ENCODE results near the gene FXYD4.

The FXYD4 gene

GRCh38 chr10:43352951-43353350 lies 18.5 kb upstream of the FXYD4 start:
- H3K36me3 ChIP-seq (ENCODE audit: control insufficient read depth in 1 of 2, insufficient read depth in 2 of 2, low read length in 2 of 2): no peaks in the 10 kb centered on the region
- no peak overlapping the region for H3K9ac ChIP-seq (ENCODE audit: low read length)
- H3K14ac ChIP-seq (ENCODE audit: low read length): no peak overlapping the region
- no peak overlapping the region for H2BK12ac ChIP-seq (ENCODE audit: low read length)
- H3K4ac ChIP-seq (ENCODE audit: low read depth, low read length): no peak overlapping the region
- H3K27me3 ChIP-seq (ENCODE audit: insufficient read depth, low read length): no peaks in the 10 kb centered on the region
- H3K9me3 ChIP-seq (ENCODE audit: insufficient read depth, low read depth, low read length): no peaks in the 10 kb centered on the region
- H2BK120ac ChIP-seq (ENCODE audit: insufficient read depth, low read length, poor library complexity): no peak overlapping the region
- no peak overlapping the region for H2AK5ac ChIP-seq (ENCODE audit: low read length)
- no CpG with 5 or more reads among the region's 7 CpGs for WGBS (ENCODE audit: extremely low coverage, insufficient coverage, insufficient read length)
- H2AFZ ChIP-seq (ENCODE audit: insufficient read depth, low read length, poor library complexity): no peak overlapping the region
- no peak overlapping the region for H4K91ac ChIP-seq (ENCODE audit: low read depth, low read length)
- no peaks in the 10 kb centered on the region for H3K79me2 ChIP-seq (ENCODE audit: control insufficient read depth, insufficient read depth, low read length, poor library complexity)
- H3K79me1 ChIP-seq (ENCODE audit: low read length): no peaks in the 10 kb centered on the region
- H4K8ac ChIP-seq (ENCODE audit: low read depth, low read length): no peak overlapping the region
- H3K4me2 ChIP-seq (ENCODE audit: low read length): no peak overlapping the region
- peaks cover 11 to 12% of the 10 kb centered on the region in 2 experiments for H3K4me1 ChIP-seq (ENCODE audit: control insufficient read depth in 1 of 2, insufficient read depth in 2 of 2, low read length in 2 of 2)
- no peak overlapping the region for H3K18ac ChIP-seq (ENCODE audit: low read length)
- no peak overlapping the region for H2BK5ac ChIP-seq (ENCODE audit: low read depth, low read length, poor library complexity)
- H3K27ac ChIP-seq (ENCODE audit: low read depth, low read length): no peak overlapping the region
- no peak overlapping the region for H3K23ac ChIP-seq (ENCODE audit: low read length)
- DNase-seq: no peak
- no peak overlapping the region for H4K12ac ChIP-seq (ENCODE audit: low read depth, low read length)
- H3K4me3 ChIP-seq (ENCODE audit: low read depth, low read length): no peak overlapping the region

DNA sequence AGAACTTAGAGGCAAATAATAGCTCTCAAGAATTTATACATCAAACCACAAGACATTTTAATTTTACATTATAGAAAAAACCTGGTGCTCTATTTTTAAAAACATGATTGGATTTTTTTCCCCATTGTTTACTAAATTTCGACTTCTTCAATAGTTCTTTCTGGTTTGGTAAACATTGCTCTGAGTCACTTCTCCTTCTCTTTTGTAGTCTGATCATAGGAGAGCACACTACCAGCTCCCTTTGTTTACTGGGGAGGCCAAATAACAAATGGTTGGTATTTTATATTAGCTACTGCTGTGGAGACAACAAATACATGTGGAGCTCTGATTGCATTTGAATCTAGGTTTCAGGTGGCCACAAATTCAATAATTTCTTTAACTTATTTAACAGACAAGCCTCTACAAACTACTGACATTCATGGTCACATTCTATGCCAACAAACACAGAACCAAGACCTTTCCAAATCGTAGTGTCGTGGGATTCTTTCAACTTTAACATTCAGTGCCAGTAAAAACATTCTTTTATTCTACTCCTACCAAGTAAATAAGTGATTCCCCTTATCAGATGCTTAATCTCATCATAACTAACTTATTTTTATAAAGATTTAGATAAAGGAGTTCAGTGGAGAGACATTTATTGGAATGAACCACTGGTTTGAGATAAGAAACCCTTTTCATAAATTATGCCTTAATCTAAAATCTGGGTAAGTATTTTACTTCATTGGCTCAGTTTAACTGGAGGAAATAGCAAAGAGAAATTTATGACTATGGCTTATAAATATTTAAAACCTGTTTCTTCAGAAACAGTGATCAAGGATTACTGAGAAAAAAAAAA lies 17.7 kb upstream of the FXYD4 start:
- no peaks in the 10 kb centered on the region for H3K9me3 ChIP-seq (ENCODE audit: insufficient read depth, low read depth, low read length)
- H2AFZ ChIP-seq (ENCODE audit: insufficient read depth, low read length, poor library complexity): no peak overlapping the region
- no peak overlapping the region for H3K4ac ChIP-seq (ENCODE audit: low read depth, low read length)
- no peak overlapping the region for H3K9ac ChIP-seq (ENCODE audit: low read length)
- no peak overlapping the region for H3K23ac ChIP-seq (ENCODE audit: low read length)
- DNase-seq: no peak
- H3K27ac ChIP-seq (ENCODE audit: low read depth, low read length): no peak overlapping the region
- no peak overlapping the region for H4K8ac ChIP-seq (ENCODE audit: low read depth, low read length)
- no peak overlapping the region for H2BK12ac ChIP-seq (ENCODE audit: low read length)
- H3K4me3 ChIP-seq (ENCODE audit: low read depth, low read length): no peak overlapping the region
- H3K18ac ChIP-seq (ENCODE audit: low read length): no peak overlapping the region
- no peak overlapping the region for H2BK120ac ChIP-seq (ENCODE audit: insufficient read depth, low read length, poor library complexity)
- H3K4me1 ChIP-seq (ENCODE audit: control insufficient read depth in 1 of 2, insufficient read depth in 2 of 2, low read length in 2 of 2): peaks cover 11 to 12% of the 10 kb centered on the region in 2 experiments
- H3K27me3 ChIP-seq (ENCODE audit: insufficient read depth, low read length): no peaks in the 10 kb centered on the region
- H3K14ac ChIP-seq (ENCODE audit: low read length): no peak overlapping the region
- H3K36me3 ChIP-seq (ENCODE audit: control insufficient read depth in 1 of 2, insufficient read depth in 2 of 2, low read length in 2 of 2): no peaks in the 10 kb centered on the region
- H3K4me2 ChIP-seq (ENCODE audit: low read length): no peak overlapping the region
- H4K91ac ChIP-seq (ENCODE audit: low read depth, low read length): no peak overlapping the region
- H4K12ac ChIP-seq (ENCODE audit: low read depth, low read length): no peak overlapping the region
- H3K79me2 ChIP-seq (ENCODE audit: control insufficient read depth, insufficient read depth, low read length, poor library complexity): no peaks in the 10 kb centered on the region
- H3K79me1 ChIP-seq (ENCODE audit: low read length): no peaks in the 10 kb centered on the region
- no peak overlapping the region for H2BK5ac ChIP-seq (ENCODE audit: low read depth, low read length, poor library complexity)
- no CpG with 5 or more reads among the region's 3 CpGs for WGBS (ENCODE audit: extremely low coverage, insufficient coverage, insufficient read length)
- H2AK5ac ChIP-seq (ENCODE audit: low read length): no peak overlapping the region

DNA sequence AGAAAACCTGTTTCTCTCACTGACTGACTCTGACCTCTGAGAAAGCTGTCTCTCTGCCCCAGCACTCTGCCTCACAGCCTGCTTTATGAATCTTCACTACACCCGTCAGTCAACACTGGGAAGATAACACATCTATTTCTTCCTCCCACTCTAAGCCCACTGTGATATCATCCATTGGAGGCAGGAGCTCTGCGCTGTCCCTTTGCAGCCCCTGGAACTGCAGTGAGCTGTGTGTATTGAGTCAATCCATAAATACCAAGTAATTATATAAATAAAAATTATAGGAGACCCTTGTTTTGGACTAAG lies 17.2 kb upstream of the FXYD4 start:
- Histone ChIP-seq H4K12ac (ENCODE audit: low read depth, low read length) (no peak overlapping the region), H3K27me3 (ENCODE audit: insufficient read depth, low read length) (no peaks in the 10 kb centered on the region), H2AFZ (ENCODE audit: insufficient read depth, low read length, poor library complexity) (no peak overlapping the region), H3K9me3 (ENCODE audit: insufficient read depth, low read depth, low read length) (no peaks in the 10 kb centered on the region), H3K4ac (ENCODE audit: low read depth, low read length) (no peak overlapping the region), H4K8ac (ENCODE audit: low read depth, low read length) (no peak overlapping the region), H3K4me1 (ENCODE audit: control insufficient read depth in 1 of 2, insufficient read depth in 2 of 2, low read length in 2 of 2) (peaks cover 11 to 12% of the 10 kb centered on the region in 2 experiments), H2BK5ac (ENCODE audit: low read depth, low read length, poor library complexity) (no peak overlapping the region), H2BK12ac (ENCODE audit: low read length) (no peak overlapping the region), H3K23ac (ENCODE audit: low read length) (no peak overlapping the region), H2BK120ac (ENCODE audit: insufficient read depth, low read length, poor library complexity) (no peak overlapping the region), H3K18ac (ENCODE audit: low read length) (no peak overlapping the region), H3K79me2 (ENCODE audit: control insufficient read depth, insufficient read depth, low read length, poor library complexity) (no peaks in the 10 kb centered on the region), H2AK5ac (ENCODE audit: low read length) (no peak overlapping the region), H3K4me2 (ENCODE audit: low read length) (no peak overlapping the region), H4K91ac (ENCODE audit: low read depth, low read length) (no peak overlapping the region), H3K14ac (ENCODE audit: low read length) (no peak overlapping the region), H3K9ac (ENCODE audit: low read length) (no peak overlapping the region), H3K4me3 (ENCODE audit: low read depth, low read length) (no peak overlapping the region), H3K36me3 (ENCODE audit: control insufficient read depth in 1 of 2, insufficient read depth in 2 of 2, low read length in 2 of 2) (no peaks in the 10 kb centered on the region), H3K27ac (ENCODE audit: low read depth, low read length) (no peak overlapping the region), H3K79me1 (ENCODE audit: low read length) (no peaks in the 10 kb centered on the region)
- no CpG with 5 or more reads among the region's 2 CpGs for WGBS (ENCODE audit: extremely low coverage, insufficient coverage, insufficient read length)
- DNase-seq: no peak

DNA sequence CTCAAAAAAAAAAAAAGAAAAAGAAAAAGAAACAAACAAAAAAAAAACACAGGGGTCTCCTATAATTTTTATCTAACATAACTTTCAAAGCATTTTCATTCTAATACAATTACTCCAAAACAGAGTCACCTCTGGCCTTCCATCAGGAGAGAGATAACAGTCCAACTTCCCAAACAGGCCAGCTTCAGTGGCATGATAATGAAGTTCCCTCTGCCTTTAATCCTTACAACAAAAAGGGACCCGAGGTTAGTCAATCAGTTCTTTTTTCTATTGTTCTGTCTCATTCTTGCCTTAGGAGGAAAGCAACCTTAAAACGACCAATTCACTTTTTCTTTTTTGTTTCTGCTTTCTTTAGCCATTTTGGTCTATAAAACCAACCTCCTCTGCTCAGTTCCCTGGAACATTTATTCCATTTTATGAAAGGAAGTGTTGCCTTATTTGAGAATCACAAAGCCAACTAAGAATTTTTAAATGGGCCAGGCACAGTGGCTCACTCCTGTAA lies 16.5 kb upstream of the FXYD4 start:
- Histone ChIP-seq H2AK5ac (ENCODE audit: low read length) (no peak overlapping the region), H3K9ac (ENCODE audit: low read length) (no peak overlapping the region), H3K4ac (ENCODE audit: low read depth, low read length) (no peak overlapping the region), H3K79me2 (ENCODE audit: control insufficient read depth, insufficient read depth, low read length, poor library complexity) (no peaks in the 10 kb centered on the region), H3K9me3 (ENCODE audit: insufficient read depth, low read depth, low read length) (no peaks in the 10 kb centered on the region), H3K79me1 (ENCODE audit: low read length) (no peaks in the 10 kb centered on the region), H3K18ac (ENCODE audit: low read length) (no peak overlapping the region), H3K4me1 (ENCODE audit: control insufficient read depth in 1 of 2, insufficient read depth in 2 of 2, low read length in 2 of 2) (peaks cover 10% of the 10 kb centered on the region in 2 experiments), H2BK12ac (ENCODE audit: low read length) (no peak overlapping the region), H2BK120ac (ENCODE audit: insufficient read depth, low read length, poor library complexity) (no peak overlapping the region), H2BK5ac (ENCODE audit: low read depth, low read length, poor library complexity) (no peak overlapping the region), H3K4me2 (ENCODE audit: low read length) (no peak overlapping the region), H2AFZ (ENCODE audit: insufficient read depth, low read length, poor library complexity) (no peak overlapping the region), H3K27ac (ENCODE audit: low read depth, low read length) (no peak overlapping the region), H4K8ac (ENCODE audit: low read depth, low read length) (no peak overlapping the region), H3K23ac (ENCODE audit: low read length) (no peak overlapping the region), H3K14ac (ENCODE audit: low read length) (no peak overlapping the region), H3K27me3 (ENCODE audit: insufficient read depth, low read length) (no peaks in the 10 kb centered on the region), H4K91ac (ENCODE audit: low read depth, low read length) (no peak overlapping the region), H4K12ac (ENCODE audit: low read depth, low read length) (no peak overlapping the region), H3K36me3 (ENCODE audit: control insufficient read depth in 1 of 2, insufficient read depth in 2 of 2, low read length in 2 of 2) (no peaks in the 10 kb centered on the region), H3K4me3 (ENCODE audit: low read depth, low read length) (no peak overlapping the region)
- no CpG with 5 or more reads among the region's 2 CpGs for WGBS (ENCODE audit: extremely low coverage, insufficient coverage, insufficient read length)
- no peak for DNase-seq
